ENCODE data around the gene PCID2.

PCID2 gene

DNA sequence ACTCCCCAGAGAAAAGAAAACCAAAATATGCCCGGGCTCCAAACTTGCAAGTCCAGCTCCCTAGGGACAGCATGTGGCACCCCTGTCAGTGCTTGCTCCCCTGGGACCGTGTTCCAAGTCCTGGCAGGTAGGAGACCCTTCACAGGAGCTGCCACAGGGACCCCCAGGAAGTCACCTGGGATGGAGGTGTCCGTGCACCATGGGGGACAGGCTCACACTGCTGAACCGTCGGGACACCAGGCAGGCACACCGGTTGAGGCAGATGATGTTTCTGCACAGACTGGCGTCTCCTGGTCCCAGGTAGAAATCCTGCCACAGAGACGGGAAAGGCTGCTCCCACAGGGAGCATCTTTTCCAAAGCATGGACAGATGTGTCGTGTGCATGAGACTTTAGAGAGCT is 61.7 kb downstream of the PCID2 start:
- Histone ChIP-seq H3K4me3 (ENCODE audit: insufficient read depth, low read length, poor library complexity, severe bottlenecking) (no peak overlapping the region), H3K9me2 (replicated peaks; ENCODE audit: insufficient read depth, low read length) (no peaks in the 10 kb centered on the region), H3K9me3 (ENCODE audit: insufficient read depth, low read length) (no peaks in the 10 kb centered on the region), H4K20me1 (ENCODE audit: low read depth, low read length) (no peaks in the 10 kb centered on the region), H3K79me2 (ENCODE audit: insufficient read depth, low read length) (no peaks in the 10 kb centered on the region), H3K36me3 (ENCODE audit: low read length) (no peaks in the 10 kb centered on the region), H3K9ac (ENCODE audit: low read length) (no peak overlapping the region), H3K4me2 (ENCODE audit: low read depth, low read length, poor library complexity, severe bottlenecking) (no peak overlapping the region), H3K27ac (ENCODE audit: low read depth, low read length) (no peak overlapping the region), H3K27me3 (ENCODE audit: low read length) (no peaks in the 10 kb centered on the region), H2AFZ (ENCODE audit: low read depth, low read length, severe bottlenecking) (no peak overlapping the region), H3F3A (ENCODE audit: insufficient read depth) (no peaks in the 10 kb centered on the region)
- TF ChIP-seq EZH2phosphoT487 (conservative IDR thresholded peaks at IDR 0.05; ENCODE audit: low read length): no peak
- TF ChIP-seq, protein P1, sequence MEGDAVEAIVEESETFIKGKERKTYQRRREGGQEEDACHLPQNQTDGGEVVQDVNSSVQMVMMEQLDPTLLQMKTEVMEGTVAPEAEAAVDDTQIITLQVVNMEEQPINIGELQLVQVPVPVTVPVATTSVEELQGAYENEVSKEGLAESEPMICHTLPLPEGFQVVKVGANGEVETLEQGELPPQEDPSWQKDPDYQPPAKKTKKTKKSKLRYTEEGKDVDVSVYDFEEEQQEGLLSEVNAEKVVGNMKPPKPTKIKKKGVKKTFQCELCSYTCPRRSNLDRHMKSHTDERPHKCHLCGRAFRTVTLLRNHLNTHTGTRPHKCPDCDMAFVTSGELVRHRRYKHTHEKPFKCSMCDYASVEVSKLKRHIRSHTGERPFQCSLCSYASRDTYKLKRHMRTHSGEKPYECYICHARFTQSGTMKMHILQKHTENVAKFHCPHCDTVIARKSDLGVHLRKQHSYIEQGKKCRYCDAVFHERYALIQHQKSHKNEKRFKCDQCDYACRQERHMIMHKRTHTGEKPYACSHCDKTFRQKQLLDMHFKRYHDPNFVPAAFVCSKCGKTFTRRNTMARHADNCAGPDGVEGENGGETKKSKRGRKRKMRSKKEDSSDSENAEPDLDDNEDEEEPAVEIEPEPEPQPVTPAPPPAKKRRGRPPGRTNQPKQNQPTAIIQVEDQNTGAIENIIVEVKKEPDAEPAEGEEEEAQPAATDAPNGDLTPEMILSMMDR (IDR thresholded peaks at IDR 0.05; ENCODE audit: insufficient read depth, low read length, poor library complexity, severe bottlenecking): no peak

DNA sequence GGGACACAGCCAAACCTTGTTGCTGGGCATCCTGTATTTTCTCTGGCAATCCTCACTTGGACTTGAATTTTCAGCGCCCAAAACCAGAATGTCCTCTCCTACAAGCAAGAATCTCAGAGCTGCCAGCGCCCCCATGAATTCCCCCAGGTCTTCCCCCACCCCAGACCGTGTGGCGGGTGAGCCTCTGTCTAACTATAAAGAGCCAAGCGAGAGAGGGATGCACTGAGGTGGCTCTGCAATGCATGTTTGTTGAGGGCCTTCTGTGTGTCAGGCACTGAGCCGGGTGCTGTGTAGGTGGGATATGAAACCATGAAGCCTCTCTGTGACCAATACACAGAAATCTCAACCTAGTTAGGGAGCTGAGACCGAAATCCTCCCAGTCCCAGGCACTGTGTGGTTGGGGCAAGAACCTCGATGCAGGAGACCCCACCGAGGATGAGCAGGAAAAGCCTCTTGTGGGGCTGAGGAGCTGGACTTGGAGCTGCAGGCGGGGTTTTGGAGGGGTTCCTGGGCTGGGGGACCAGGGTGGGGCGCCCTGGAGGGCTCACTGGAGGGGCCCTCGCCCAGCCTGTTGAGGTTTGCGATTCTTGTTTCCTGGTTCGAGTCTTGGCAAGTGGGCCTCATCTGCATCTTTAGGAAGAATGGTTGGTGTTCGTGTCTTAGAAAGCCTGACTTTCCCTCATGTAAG is 62.4 kb downstream of the PCID2 start:
- no peaks in the 10 kb centered on the region for H4K20me1 ChIP-seq (ENCODE audit: low read depth, low read length)
- H3F3A ChIP-seq (ENCODE audit: insufficient read depth): no peaks in the 10 kb centered on the region
- H3K27ac ChIP-seq (ENCODE audit: low read depth, low read length): no peak overlapping the region
- no peak overlapping the region for H3K4me3 ChIP-seq (ENCODE audit: insufficient read depth, low read length, poor library complexity, severe bottlenecking)
- no peak overlapping the region for H2AFZ ChIP-seq (ENCODE audit: low read depth, low read length, severe bottlenecking)
- no peaks in the 10 kb centered on the region for H3K36me3 ChIP-seq (ENCODE audit: low read length)
- no peaks in the 10 kb centered on the region for H3K27me3 ChIP-seq (ENCODE audit: low read length)
- H3K4me2 ChIP-seq (ENCODE audit: low read depth, low read length, poor library complexity, severe bottlenecking): no peak overlapping the region
- TF ChIP-seq EZH2phosphoT487 (conservative IDR thresholded peaks at IDR 0.05; ENCODE audit: low read length): no peak
- TF ChIP-seq, protein P1 (IDR thresholded peaks at IDR 0.05; ENCODE audit: insufficient read depth, low read length, poor library complexity, severe bottlenecking): no peak
- no peaks in the 10 kb centered on the region for H3K9me2 ChIP-seq (replicated peaks; ENCODE audit: insufficient read depth, low read length)
- no peaks in the 10 kb centered on the region for H3K79me2 ChIP-seq (ENCODE audit: insufficient read depth, low read length)
- no peak overlapping the region for H3K9ac ChIP-seq (ENCODE audit: low read length)
- H3K9me3 ChIP-seq (ENCODE audit: insufficient read depth, low read length): no peaks in the 10 kb centered on the region

DNA sequence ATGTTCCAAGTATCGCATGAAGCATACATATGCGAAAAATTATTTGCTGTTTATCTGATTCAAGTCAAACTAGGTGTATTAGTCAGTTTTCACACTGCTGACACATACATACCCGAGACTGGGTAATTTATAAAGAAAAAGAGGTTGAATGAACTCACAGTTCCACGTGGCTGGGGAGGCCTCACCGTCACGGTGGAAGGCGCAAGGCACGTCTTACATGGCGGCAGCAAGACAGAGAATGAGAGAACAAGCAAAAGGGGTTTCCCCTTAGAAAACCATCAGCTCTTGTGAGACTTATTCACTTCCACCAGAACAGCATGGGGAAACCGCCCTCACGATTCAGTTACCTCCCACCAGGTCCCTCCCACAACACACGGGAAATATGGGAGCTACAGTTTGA is 63.0 kb downstream of the PCID2 start:
- no peaks in the 10 kb centered on the region for H3K36me3 ChIP-seq (ENCODE audit: low read length)
- no peaks in the 10 kb centered on the region for H3K9me2 ChIP-seq (replicated peaks; ENCODE audit: insufficient read depth, low read length)
- H3K4me2 ChIP-seq (ENCODE audit: low read depth, low read length, poor library complexity, severe bottlenecking): no peak overlapping the region
- H4K20me1 ChIP-seq (ENCODE audit: low read depth, low read length): no peaks in the 10 kb centered on the region
- no peaks in the 10 kb centered on the region for H3K9me3 ChIP-seq (ENCODE audit: insufficient read depth, low read length)
- H3F3A ChIP-seq (ENCODE audit: insufficient read depth): no peaks in the 10 kb centered on the region
- H2AFZ ChIP-seq (ENCODE audit: low read depth, low read length, severe bottlenecking): no peak overlapping the region
- no peak overlapping the region for H3K4me3 ChIP-seq (ENCODE audit: insufficient read depth, low read length, poor library complexity, severe bottlenecking)
- TF ChIP-seq, protein P1 (IDR thresholded peaks at IDR 0.05; ENCODE audit: insufficient read depth, low read length, poor library complexity, severe bottlenecking): no peak
- no peak for TF ChIP-seq EZH2phosphoT487 (conservative IDR thresholded peaks at IDR 0.05; ENCODE audit: low read length)
- no peak overlapping the region for H3K9ac ChIP-seq (ENCODE audit: low read length)
- no peak overlapping the region for H3K27ac ChIP-seq (ENCODE audit: low read depth, low read length)
- H3K27me3 ChIP-seq (ENCODE audit: low read length): no peaks in the 10 kb centered on the region
- no peaks in the 10 kb centered on the region for H3K79me2 ChIP-seq (ENCODE audit: insufficient read depth, low read length)
